ENCODE measurements around the gene LMO3.

DNA sequence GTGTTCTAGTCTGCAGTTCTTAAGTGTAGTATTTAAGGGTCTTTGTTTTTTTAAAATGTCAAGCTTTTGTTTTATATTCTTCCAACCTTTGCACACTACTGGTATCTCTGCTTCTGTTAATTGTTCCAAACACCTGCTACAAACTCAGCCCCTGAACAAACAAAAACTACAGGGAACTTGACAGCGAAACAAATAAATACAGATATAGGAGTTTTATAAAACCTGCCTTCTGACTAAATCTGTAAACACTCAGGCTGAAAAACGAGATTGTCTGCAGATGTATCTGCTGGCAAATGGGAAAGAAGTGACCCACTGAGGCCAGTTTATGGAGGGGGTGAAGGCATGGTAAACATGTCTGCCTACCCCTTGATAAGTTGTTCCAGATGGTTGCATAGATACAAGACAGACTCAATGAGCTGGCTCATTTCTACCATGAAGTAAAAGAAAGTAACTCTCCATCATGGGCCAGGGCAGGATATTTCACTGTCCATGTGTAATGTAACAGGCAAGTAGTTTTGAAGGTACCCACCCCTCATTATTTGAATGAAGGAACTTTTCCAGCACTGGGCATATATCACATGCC lies 75.6 kb downstream of the LMO3 start:
- TF ChIP-seq, protein P1, sequence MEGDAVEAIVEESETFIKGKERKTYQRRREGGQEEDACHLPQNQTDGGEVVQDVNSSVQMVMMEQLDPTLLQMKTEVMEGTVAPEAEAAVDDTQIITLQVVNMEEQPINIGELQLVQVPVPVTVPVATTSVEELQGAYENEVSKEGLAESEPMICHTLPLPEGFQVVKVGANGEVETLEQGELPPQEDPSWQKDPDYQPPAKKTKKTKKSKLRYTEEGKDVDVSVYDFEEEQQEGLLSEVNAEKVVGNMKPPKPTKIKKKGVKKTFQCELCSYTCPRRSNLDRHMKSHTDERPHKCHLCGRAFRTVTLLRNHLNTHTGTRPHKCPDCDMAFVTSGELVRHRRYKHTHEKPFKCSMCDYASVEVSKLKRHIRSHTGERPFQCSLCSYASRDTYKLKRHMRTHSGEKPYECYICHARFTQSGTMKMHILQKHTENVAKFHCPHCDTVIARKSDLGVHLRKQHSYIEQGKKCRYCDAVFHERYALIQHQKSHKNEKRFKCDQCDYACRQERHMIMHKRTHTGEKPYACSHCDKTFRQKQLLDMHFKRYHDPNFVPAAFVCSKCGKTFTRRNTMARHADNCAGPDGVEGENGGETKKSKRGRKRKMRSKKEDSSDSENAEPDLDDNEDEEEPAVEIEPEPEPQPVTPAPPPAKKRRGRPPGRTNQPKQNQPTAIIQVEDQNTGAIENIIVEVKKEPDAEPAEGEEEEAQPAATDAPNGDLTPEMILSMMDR (conservative IDR thresholded peaks at IDR 0.05; ENCODE audit: low read depth in 2 of 2): no peak
- TF ChIP-seq EZH2 (IDR thresholded peaks at IDR 0.05; ENCODE audit: low read depth, unreplicated experiment): no peak
- TF ChIP-seq EZH2phosphoT487 (IDR thresholded peaks at IDR 0.05; ENCODE audit: unreplicated experiment): no peak
- TF ChIP-seq, protein P2, sequence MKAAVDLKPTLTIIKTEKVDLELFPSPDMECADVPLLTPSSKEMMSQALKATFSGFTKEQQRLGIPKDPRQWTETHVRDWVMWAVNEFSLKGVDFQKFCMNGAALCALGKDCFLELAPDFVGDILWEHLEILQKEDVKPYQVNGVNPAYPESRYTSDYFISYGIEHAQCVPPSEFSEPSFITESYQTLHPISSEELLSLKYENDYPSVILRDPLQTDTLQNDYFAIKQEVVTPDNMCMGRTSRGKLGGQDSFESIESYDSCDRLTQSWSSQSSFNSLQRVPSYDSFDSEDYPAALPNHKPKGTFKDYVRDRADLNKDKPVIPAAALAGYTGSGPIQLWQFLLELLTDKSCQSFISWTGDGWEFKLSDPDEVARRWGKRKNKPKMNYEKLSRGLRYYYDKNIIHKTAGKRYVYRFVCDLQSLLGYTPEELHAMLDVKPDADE (IDR thresholded peaks at IDR 0.05): no peak
- no peak for TF ChIP-seq STAT1 (IDR thresholded peaks at IDR 0.05; ENCODE audit: unreplicated experiment)
- TF ChIP-seq CREB1 (CRISPR knock-in tag; IDR thresholded peaks at IDR 0.05; ENCODE audit: low read depth): no peak
- TF ChIP-seq, protein P3, sequence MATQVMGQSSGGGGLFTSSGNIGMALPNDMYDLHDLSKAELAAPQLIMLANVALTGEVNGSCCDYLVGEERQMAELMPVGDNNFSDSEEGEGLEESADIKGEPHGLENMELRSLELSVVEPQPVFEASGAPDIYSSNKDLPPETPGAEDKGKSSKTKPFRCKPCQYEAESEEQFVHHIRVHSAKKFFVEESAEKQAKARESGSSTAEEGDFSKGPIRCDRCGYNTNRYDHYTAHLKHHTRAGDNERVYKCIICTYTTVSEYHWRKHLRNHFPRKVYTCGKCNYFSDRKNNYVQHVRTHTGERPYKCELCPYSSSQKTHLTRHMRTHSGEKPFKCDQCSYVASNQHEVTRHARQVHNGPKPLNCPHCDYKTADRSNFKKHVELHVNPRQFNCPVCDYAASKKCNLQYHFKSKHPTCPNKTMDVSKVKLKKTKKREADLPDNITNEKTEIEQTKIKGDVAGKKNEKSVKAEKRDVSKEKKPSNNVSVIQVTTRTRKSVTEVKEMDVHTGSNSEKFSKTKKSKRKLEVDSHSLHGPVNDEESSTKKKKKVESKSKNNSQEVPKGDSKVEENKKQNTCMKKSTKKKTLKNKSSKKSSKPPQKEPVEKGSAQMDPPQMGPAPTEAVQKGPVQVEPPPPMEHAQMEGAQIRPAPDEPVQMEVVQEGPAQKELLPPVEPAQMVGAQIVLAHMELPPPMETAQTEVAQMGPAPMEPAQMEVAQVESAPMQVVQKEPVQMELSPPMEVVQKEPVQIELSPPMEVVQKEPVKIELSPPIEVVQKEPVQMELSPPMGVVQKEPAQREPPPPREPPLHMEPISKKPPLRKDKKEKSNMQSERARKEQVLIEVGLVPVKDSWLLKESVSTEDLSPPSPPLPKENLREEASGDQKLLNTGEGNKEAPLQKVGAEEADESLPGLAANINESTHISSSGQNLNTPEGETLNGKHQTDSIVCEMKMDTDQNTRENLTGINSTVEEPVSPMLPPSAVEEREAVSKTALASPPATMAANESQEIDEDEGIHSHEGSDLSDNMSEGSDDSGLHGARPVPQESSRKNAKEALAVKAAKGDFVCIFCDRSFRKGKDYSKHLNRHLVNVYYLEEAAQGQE (IDR thresholded peaks at IDR 0.05; ENCODE audit: unreplicated experiment): no peak
